GM19099 (cell line): ENCODE results near the gene KIZ.

Experiments used
- POLR2A ChIP-seq: IDR thresholded peaks from 3 replicates; pipeline ENCODE4 v1.6.1; 2011; ENCODE audit warnings: low read depth; ENCODE audit not compliant: insufficient read length; ENCODE audit errors: extremely low read depth

Gene KIZ

GRCh38 chr20:21241406-21241805 is 115.5 kb downstream of the KIZ start:
- TF ChIP-seq POLR2A, result no peak

GRCh38 chr20:21243811-21244210 is 117.9 kb downstream of the KIZ start:
- no peak for TF ChIP-seq POLR2A

- no peak for TF ChIP-seq POLR2A
These were observed 118.9 kb downstream of the KIZ start for GRCh38 chr20:21244808-21245207.

GRCh38 chr20:21246161-21246560 is 120.3 kb downstream of the KIZ start:
- TF ChIP-seq POLR2A, result no peak

- no peak for TF ChIP-seq POLR2A
These were observed 125.4 kb downstream of the KIZ start for GRCh38 chr20:21251278-21251677.

- TF ChIP-seq POLR2A, result no peak
These were observed 131.3 kb downstream of the KIZ start for GRCh38 chr20:21257192-21257591.

- TF ChIP-seq POLR2A, result no peak
These were observed 132.5 kb downstream of the KIZ start for GRCh38 chr20:21258411-21258810.

- TF ChIP-seq POLR2A, result no peak
These were observed 133.5 kb downstream of the KIZ start for GRCh38 chr20:21259346-21259745.

GRCh38 chr20:21262812-21263211 is 136.9 kb downstream of the KIZ start:
- no peak for TF ChIP-seq POLR2A

- no peak for TF ChIP-seq POLR2A
These were observed 139.6 kb downstream of the KIZ start for GRCh38 chr20:21265261-21266190.

- TF ChIP-seq POLR2A, result no peak
These were observed 140.3 kb downstream of the KIZ start for GRCh38 chr20:21266191-21266536.

- TF ChIP-seq POLR2A, result no peak
These were observed 143.9 kb downstream of the KIZ start for GRCh38 chr20:21269772-21270171.

- TF ChIP-seq POLR2A, result no peak
These were observed 144.9 kb downstream of the KIZ start for GRCh38 chr20:21270806-21271205.

- no peak for TF ChIP-seq POLR2A
These were observed 146.4 kb downstream of the KIZ start for GRCh38 chr20:21272279-21272678.

- no peak for TF ChIP-seq POLR2A
These were observed 146.8 kb downstream of the KIZ start for GRCh38 chr20:21272679-21273078.

- no peak for TF ChIP-seq POLR2A
These were observed 148.0 kb downstream of the KIZ start for GRCh38 chr20:21273755-21274386.
